Measurements from ENCODE around the gene ZNRF2.

GRCh38 chr7:30313793-30314192, 29.4 kb downstream of the ZNRF2 start:
- TF ChIP-seq, protein P1, sequence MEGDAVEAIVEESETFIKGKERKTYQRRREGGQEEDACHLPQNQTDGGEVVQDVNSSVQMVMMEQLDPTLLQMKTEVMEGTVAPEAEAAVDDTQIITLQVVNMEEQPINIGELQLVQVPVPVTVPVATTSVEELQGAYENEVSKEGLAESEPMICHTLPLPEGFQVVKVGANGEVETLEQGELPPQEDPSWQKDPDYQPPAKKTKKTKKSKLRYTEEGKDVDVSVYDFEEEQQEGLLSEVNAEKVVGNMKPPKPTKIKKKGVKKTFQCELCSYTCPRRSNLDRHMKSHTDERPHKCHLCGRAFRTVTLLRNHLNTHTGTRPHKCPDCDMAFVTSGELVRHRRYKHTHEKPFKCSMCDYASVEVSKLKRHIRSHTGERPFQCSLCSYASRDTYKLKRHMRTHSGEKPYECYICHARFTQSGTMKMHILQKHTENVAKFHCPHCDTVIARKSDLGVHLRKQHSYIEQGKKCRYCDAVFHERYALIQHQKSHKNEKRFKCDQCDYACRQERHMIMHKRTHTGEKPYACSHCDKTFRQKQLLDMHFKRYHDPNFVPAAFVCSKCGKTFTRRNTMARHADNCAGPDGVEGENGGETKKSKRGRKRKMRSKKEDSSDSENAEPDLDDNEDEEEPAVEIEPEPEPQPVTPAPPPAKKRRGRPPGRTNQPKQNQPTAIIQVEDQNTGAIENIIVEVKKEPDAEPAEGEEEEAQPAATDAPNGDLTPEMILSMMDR (IDR thresholded peaks at IDR 0.05): no peak
- TF ChIP-seq POLR2AphosphoS5 (IDR thresholded peaks at IDR 0.05) (no peak), POLR2A (IDR thresholded peaks at IDR 0.05) (no peak)
